Kidney (tissue), 14 donors: Measurements from ENCODE around the gene ADAM33. TPM values are rescaled to one million over a fixed set of nuclear protein-coding genes. Genes with fewer than 3 reads are reported as not detected.

ENCODE experiments used
- DNase-seq, 5 donors: peaks; one replicate each; pipeline ENCODE4 v3.0.0-alpha.2; 2013 to 2020
- FAIRE-seq: peaks from 2 replicates; lab custom pipeline; 2012; peaks lifted over from hg19 to GRCh38; lab: Jason Lieb, UNC
- H3K27ac ChIP-seq, 2 donors: one replicate each; pipeline ENCODE4 v1.7.0; 2013; ENCODE audit warnings: low read depth in 2 of 2, low read length in 2 of 2, inconsistent platforms in 1 of 2
- H3K27me3 ChIP-seq: one replicate; pipeline ENCODE4 v1.7.1; 2013; ENCODE audit warnings: low read length, inconsistent platforms; ENCODE audit not compliant: control insufficient read depth, insufficient read depth
- H3K36me3 ChIP-seq, 3 donors: one replicate each; pipeline versions ENCODE4 v1.7.0 to v1.7.1; 2013; ENCODE audit warnings: low read length in 3 of 3, control low read depth in 1 of 3, inconsistent platforms in 1 of 3; ENCODE audit not compliant: insufficient read depth in 3 of 3, control insufficient read depth in 2 of 3
- H3K4me1 ChIP-seq, 3 donors: one replicate each; pipeline versions ENCODE4 v1.7.0 to v1.7.1; 2013; ENCODE audit warnings: low read length in 3 of 3, inconsistent platforms in 1 of 3, low read depth in 1 of 3; ENCODE audit not compliant: control insufficient read depth in 2 of 3, insufficient read depth in 2 of 3
- H3K4me3 ChIP-seq, 3 donors: one replicate each; pipeline versions ENCODE4 v1.7.0 to v1.8.1; 2013; ENCODE audit warnings: low read length in 3 of 3, control low read depth in 1 of 3, inconsistent platforms in 1 of 3
- H3K9ac ChIP-seq, 3 donors: one replicate each; pipeline versions ENCODE4 v1.7.0 to v1.7.1; 2013; ENCODE audit warnings: low read length in 3 of 3, control low read depth in 1 of 3, inconsistent platforms in 1 of 3
- H3K9me3 ChIP-seq, 3 donors: one replicate each; pipeline versions ENCODE4 v1.7.0 to v1.7.1; 2013; ENCODE audit warnings: low read length in 3 of 3, control low read depth in 1 of 3, inconsistent platforms in 1 of 3; ENCODE audit not compliant: control insufficient read depth in 2 of 3, insufficient read depth in 1 of 3
- CTCF ChIP-seq: IDR thresholded peaks from 3 replicates; pipeline ENCODE4 v1.5.1; 2012; ENCODE audit warnings: mild to moderate bottlenecking, moderate library complexity, borderline replicate concordance; ENCODE audit not compliant: insufficient read depth; ENCODE audit errors: extremely low read depth
- intact Hi-C: fragments of 100-400 bp; cut with DNase I; formaldehyde crosslinking; loops from one replicate; pipeline ENCODE4 v1.11.1; 2022
- polyA plus RNA-seq: library from polyadenylated mRNA; stranded (reverse); fragments of 350-450 nt; fragmentation: Illumina TruSeq; extraction: RNeasy Lipid Tissue Mini Kit (QIAGEN cat#74804); gene quantifications from one replicate; pipeline ENCODE4 v1.2.3, GENCODE V29; 2014; ENCODE audit warnings: low read depth, low replicate concordance; ENCODE audit not compliant: insufficient read depth
- total RNA-seq: library from RNA; stranded (reverse); fragmentation: NEBNext Ultra II Directional; extraction: Animal tissue kit (Norgen Biotek cat#: 25700); gene quantifications from one replicate; pipeline ENCODE4 v1.2.1, GENCODE V29; 2021
- donor health status: control.
- donor health status: control.
- donor health status: control.
- donor health status: control.
- donor health status: control.
- donor health status: DM: yes; HTN: yes; CAD: no.
- donor health status: Normal renal cell carcinoma (clear cell type).

The ADAM33 gene
- total and polyA plus RNA-seq, 2 donors from 2014 or later = 4.1 to 4.3 TPM

GRCh38 chr20:3622406-3622805 lies 59.4 kb downstream of the ADAM33 start:
- no peak overlapping the region for H3K9ac ChIP-seq
- DNase-seq = no peak
- TF ChIP-seq CTCF = no peak
- FAIRE-seq = no peak
- H3K36me3 ChIP-seq = peaks cover 0 to 5% (median 2%) of the 10 kb centered on the region in 3 donors
- H3K27ac ChIP-seq = no peak overlapping the region
- intact Hi-C loops = no loop called here
- no peak overlapping the region for H3K4me3 ChIP-seq
- no peaks in the 10 kb centered on the region for H3K27me3 ChIP-seq
- H3K9me3 ChIP-seq = no peaks in the 10 kb centered on the region
- no peaks in the 10 kb centered on the region for H3K4me1 ChIP-seq

GRCh38 chr20:3621111-3621510 lies 60.7 kb downstream of the ADAM33 start:
- intact Hi-C loops = no loop called here
- H3K4me1 ChIP-seq = no peaks in the 10 kb centered on the region
- H3K36me3 ChIP-seq = peaks cover 0 to 5% (median 2%) of the 10 kb centered on the region in 3 donors
- TF ChIP-seq CTCF = no peak
- H3K9ac ChIP-seq = no peak overlapping the region
- DNase-seq (no peak), FAIRE-seq (no peak)
- no peaks in the 10 kb centered on the region for H3K27me3 ChIP-seq
- no peaks in the 10 kb centered on the region for H3K9me3 ChIP-seq
- no peak overlapping the region for H3K4me3 ChIP-seq
- no peak overlapping the region for H3K27ac ChIP-seq

Other genes with a start within 250 kb of the ADAM33 start
- 48.1 TPM for gene ATRN, start 211.0 kb downstream of the ADAM33 start, total RNA-seq
- gene ATRN, start 211.0 kb downstream of the ADAM33 start, polyA plus RNA-seq = 15.7 TPM
- not detected for gene GFRA4, start 18.6 kb downstream of the ADAM33 start, total RNA-seq
- 0.56 TPM for gene GFRA4, start 18.6 kb downstream of the ADAM33 start, polyA plus RNA-seq
- 20.2 TPM for gene SIGLEC1, start 30.6 kb upstream of the ADAM33 start, total RNA-seq
- 2.4 TPM for gene SIGLEC1, start 30.6 kb upstream of the ADAM33 start, polyA plus RNA-seq
- 18.9 TPM for gene HSPA12B, start 50.7 kb upstream of the ADAM33 start, total RNA-seq
- gene HSPA12B, start 50.7 kb upstream of the ADAM33 start, polyA plus RNA-seq = 8.7 TPM
- 26.3 TPM for gene ADISSP, start 85.7 kb upstream of the ADAM33 start, total RNA-seq
- 31.8 TPM for gene ADISSP, start 85.7 kb upstream of the ADAM33 start, polyA plus RNA-seq
- gene SPEF1, start 99.4 kb upstream of the ADAM33 start, total RNA-seq = 3.4 TPM
- 3.8 TPM for gene SPEF1, start 99.4 kb upstream of the ADAM33 start, polyA plus RNA-seq
- gene CENPB, start 104.7 kb upstream of the ADAM33 start, total RNA-seq = 99.8 TPM
- gene CENPB, start 104.7 kb upstream of the ADAM33 start, polyA plus RNA-seq = 56.2 TPM
- 40.3 TPM for gene CDC25B, start 114.3 kb upstream of the ADAM33 start, total RNA-seq
- gene CDC25B, start 114.3 kb upstream of the ADAM33 start, polyA plus RNA-seq = 24.1 TPM
- gene AP5S1, start 138.5 kb upstream of the ADAM33 start, total RNA-seq = 19.5 TPM
- 16.0 TPM for gene AP5S1, start 138.5 kb upstream of the ADAM33 start, polyA plus RNA-seq
- gene MAVS, start 164.8 kb upstream of the ADAM33 start, total RNA-seq = 46.8 TPM
- 10.0 TPM for gene MAVS, start 164.8 kb upstream of the ADAM33 start, polyA plus RNA-seq
- gene PANK2, start 207.4 kb upstream of the ADAM33 start, total RNA-seq = 44.9 TPM
- gene PANK2, start 207.4 kb upstream of the ADAM33 start, polyA plus RNA-seq = 26.8 TPM